NCI-H2107 (cell line): ENCODE measurements around the gene PTPRN2.
"Not testable (repeated sequence)": the region's sequence is repeated elsewhere in the genome, so short reads cannot be mapped to it uniquely, and the experiment has no call there.

Experiments used
- DNase-seq: peaks from one replicate; lab custom pipeline; 2025; lab: John Stamatoyannopoulos, UW

Gene PTPRN2

DNA sequence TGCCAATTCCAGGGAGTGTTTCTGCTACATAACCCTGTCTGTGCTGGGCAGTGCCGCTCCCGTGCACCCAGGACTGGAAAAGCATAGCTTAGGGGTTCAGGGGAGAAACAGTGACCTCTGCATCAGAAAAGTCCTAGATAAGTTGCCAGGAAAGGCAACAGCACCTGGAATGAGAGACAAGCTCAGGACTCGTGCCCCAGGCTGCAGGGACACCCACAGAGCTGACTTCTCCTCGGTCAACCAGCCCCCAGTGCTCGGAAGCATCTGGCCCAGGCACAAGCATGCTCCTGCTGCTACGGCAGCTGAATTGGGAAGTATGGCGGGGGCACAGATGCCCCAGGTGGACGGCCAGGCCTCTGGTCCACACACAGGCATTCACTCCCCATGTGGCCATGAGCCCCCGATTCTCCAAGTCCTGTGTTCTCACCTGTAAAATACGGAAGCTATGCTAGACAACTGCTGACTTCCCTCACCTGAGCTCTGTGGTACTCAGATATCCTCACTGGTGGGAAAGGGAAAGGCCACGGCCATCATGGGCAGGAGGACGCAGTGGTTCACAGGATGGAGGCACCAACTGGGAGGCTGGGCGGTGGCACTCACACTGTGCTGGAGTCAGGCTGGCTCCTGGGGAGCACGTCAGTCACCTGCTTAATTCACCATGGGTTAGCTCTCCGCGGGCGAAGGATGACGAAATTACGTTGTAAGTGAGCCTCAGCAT, 220.5 kb downstream of the PTPRN2 start:
- no peak for DNase-seq

GRCh38 chr7:158366346-158366745, 221.3 kb downstream of the PTPRN2 start:
- DNase-seq, result no peak

DNA sequence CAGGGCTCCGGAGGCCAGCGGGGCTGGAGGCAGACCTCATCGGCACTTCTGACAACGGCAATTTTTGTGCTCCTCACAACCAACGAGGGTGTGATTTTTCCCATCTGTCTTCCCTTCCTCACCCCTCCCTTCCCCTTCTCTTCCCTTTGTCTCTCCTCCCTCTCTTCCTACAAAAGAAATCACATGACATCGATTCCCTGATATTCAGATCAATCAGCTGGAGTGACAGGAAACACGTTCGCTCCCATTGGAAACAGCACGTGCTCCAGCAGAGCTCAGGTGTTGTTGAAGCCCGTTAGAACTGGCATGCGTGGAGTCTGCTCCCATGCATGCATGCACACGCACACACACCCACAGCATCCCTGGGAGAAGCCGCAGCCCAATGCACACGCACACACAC, 222.4 kb downstream of the PTPRN2 start:
- DNase-seq, result no peak

DNA sequence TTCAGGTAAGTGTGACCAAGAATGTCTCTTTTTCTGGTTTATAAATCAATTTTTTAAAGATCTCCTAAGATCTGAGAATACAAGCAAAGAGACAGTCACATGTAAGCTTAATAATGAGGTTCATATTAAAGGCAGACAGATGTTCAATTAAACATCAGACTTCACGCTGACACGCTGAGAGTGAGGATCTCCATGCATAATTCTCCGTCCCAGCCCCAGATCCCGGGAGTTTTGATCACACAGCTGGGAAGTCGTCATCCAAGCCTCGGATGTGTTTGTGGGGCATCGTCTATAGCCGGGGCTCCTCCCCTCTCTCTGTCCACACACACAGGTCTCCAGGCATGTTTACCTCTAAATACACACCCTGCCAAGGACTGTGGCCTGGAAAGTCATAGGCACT, 223.2 kb downstream of the PTPRN2 start:
- DNase-seq, result no peak

DNA sequence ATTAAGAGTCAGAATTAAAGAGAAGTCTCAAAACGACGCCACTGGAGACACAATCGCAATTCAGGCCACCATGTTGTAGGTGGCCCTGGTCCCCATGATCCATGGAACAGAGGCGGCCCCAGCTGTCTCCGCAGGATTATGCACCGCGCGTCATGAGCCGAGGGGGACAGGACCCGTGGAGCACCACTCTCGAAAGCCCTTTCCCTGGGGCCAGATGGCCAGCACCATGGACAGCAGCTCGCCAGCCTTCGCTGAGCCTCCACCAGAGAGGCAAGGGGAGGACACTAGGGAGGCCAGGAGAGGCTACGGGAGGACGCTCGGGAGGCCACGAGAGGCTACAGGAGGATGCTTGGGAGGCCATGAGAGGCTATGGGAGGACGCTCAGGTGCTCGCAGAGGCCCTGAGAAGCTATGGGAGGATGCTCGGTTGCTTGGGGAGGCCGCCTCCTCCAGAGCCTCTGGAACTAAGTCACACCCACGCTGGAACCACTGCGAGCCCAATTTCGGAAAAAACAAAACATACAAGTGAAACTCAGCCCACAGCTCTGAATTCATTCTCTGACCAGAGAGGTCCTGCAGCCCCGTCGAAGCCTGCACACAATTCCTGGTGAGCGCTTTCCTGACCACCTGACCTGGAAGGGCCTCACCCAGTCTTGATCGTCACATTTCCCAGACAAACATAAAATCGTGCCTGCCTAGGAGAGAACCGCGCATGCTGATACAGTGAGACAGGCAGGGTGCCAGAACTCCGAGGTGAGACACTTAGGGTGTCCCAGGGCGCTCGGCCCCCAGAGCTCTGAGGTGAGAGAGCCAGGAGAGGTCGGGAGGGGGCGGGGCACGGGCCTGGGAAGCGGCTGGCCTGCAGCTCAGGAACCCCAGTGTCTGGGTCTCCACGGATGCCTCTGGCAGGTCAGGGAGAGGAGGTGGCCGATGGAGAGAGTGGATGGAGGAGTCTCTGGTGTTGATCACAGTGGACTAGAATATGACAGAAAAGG, 224.4 kb downstream of the PTPRN2 start:
- DNase-seq, result no peak

DNA sequence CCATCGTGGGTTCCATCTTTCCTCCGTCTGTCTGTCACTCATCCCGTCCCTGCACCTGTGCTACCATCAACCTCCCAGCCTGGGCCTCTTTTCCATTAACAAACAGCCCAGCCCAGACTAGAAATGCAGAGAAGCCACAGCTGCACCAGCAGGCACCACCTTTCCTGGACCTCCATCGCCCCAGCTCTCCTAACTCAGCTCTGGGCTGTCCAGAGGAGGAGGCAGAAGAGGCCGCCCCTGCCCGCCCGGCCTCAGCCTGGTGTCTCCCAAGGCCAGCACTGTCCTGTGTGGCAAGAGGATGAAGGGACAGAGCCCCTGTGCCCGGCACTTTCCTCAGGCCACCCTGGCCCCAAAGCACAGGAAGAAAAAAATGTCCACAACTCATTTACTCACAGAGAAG, 225.6 kb downstream of the PTPRN2 start:
- DNase-seq, result no peak

DNA sequence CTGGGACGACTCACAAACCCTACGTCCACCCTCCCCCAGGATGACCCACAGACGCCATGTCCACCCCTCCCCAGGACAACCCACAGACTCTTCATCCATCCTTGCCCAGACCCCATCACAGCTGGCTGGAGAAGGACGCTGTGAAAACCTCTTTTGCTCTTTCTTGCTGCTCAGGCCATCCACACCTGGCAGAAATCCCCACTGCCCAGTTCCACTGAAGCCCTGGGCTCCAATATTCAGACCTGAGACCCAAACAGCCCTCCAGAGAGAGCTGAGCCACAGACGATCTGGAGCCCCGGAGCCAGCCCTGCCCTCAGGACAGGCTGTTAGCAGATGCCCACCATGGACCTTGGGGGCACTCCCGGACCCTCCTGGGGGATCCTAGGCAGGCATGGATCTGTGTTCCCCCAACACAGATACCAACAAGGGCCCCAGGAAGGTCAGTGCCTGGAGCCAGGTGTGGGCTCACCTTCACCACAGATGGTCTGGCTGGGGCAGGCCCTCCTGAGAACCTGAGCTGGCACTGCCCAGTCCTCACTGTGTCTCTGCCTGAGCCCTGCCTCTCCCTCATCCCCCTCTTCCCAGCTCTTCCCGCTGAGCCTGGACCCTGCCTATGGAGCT, 226.2 kb downstream of the PTPRN2 start:
- no peak for DNase-seq

- no peak for DNase-seq
Measured at GRCh38 chr7:158358926-158359645, 228.5 kb downstream of the PTPRN2 start.

DNA sequence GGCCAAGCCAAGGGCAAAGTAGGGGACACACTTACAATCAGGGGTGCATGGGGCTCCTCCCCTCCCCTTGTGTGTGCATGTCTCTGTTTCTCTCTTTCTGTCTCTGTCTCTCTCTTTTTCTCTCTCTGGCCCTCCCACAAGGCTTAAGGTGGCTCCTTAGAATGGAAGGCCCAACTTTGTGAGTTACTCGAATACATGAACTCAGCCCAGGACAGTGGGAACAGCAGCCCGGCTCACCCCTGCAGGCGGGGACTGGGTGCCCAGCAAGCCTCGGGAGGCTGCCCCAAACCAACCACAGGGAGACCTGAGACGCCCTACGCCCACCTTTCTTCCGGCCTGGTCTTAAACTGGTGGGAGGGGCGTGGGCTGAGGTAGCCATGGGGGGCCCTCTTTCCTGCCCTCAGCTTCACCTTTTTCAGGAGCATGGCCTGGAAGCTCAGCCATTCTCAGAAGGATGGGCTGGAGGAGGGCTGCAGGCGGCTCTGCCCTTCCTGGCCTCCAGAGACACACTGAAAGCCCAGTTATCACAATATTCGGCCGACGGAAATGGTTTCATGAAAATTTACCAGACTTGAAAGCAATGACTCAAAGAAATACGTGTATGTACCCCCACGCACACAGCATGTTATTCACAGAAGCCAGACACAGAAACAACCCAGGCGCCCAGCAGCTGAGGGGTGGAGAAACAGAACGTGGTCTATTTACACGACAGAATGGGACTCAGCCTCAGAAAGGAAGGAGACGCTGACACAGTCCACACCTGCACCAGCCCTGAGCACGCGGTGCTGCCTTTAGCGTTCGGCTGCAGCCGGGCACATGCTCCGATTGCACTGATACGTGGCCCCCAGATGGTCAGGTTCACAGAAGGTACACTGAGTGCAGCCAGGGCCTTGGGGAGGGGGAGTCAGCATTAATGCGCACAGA, 229.5 kb downstream of the PTPRN2 start:
- DNase-seq, result no peak

- no peak for DNase-seq
Measured at GRCh38 chr7:158357106-158357897, 230.3 kb downstream of the PTPRN2 start.

GRCh38 chr7:158356454-158356853, 231.2 kb downstream of the PTPRN2 start:
- DNase-seq, result no peak

DNA sequence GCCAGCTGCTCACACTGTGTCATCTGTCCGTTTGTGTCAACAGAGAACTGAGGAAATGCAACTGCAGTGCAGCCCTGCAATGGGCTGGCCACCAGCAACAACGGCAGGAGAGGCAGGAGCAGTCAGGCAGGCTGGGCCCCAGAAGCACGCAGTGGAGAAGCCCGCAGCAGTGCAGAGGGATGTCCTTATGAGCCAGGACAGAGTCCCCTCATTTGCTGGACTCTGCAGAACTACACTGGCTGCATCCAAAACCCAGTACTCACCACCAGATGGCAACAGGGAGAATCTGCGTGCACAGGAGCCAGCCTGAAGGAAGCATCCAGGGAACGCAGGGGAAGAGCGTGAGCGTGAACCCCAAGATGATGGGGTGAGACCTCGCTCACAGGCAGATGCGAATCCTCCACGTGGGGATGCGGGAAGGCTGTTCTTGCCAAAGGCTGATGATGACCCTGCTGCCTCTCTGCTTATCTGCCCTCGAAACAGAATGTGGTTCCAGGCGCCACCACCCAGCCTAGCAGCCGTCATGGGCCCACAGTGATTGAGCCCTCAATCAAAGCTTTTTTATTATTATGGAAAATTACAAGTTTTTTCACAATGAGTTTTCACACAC, 232.1 kb downstream of the PTPRN2 start:
- DNase-seq, result no peak

GRCh38 chr7:158354861-158355260, 232.8 kb downstream of the PTPRN2 start:
- DNase-seq, result no peak

GRCh38 chr7:158353606-158354570, 233.7 kb downstream of the PTPRN2 start:
- no peak for DNase-seq

DNA sequence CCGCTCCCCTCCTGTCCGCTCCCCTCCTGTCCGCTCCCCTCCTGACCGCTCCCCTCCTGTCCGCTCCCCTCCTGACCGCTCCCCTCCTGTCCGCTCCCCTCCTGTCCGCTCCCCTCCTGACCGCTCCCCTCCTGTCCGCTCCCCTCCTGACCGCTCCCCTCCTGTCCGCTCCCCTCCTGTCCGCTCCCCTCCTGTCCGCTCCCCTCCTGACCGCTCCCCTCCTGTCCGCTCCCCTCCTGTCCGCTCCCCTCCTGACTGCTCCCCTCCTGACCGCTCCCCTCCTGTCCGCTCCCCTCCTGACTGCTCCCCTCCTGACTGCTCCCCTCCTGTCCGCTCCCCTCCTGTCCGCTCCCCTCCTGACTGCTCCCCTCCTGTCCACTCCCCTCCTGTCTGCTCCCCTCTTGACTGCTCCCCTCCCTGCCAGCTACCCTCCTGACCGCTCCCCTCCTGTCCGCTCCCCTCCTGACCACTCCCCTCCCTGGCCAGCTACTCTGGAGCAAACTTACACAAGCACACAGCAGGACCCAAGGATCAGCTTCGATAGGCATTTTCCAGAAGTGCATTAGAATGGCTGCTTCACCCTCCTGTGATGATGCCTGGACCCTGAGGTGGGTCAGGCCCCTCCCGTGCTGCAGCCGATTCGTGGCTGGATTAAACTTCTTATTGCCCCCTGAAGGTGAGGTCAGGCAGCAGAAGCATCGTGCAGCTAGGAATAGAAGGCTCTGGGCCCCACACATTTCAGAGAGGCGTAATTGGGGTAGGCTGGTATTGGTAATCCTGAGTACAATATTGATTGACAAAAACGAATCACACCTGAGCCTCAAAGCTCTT, 235.5 kb downstream of the PTPRN2 start:
- not testable (repeated sequence) for DNase-seq

DNA sequence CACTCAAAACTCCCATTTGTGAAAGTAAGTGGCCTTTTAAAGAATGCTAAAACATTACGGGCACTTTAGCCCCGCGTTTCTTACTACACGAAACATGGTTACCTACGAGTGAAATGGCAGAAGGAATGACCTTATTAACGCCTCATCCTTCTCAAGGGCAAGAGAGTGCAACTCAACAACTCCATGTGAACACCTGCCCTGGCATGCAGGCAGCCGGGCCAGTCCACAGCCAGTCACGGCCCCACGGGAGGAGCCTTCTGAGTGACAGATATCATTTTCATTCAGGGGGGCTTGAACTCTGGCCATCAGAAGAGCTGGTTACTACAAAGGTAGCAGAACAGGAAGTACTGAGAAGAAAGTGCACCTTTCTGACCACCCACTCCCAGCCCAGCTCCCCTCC, 236.1 kb downstream of the PTPRN2 start:
- no peak for DNase-seq

- DNase-seq, result no peak
Measured at GRCh38 chr7:158351051-158351450, 236.6 kb downstream of the PTPRN2 start.
